ENCODE results near the gene SVEP1.

SVEP1 gene

GRCh38 chr9:110316261-110317075, 263.1 kb downstream of the SVEP1 start:
- POLR2A ChIA-PET = no interaction called here
- CTCF ChIA-PET = interaction anchor here (0.7 kb wide), 1 partner anchor 23 kb away, joined by 3 read pairs; no protein-coding TSS in a partner anchor
- Histone ChIP-seq H3K4me3 (ENCODE audit: low read depth, low read length) (no peak overlapping the region), H3K36me3 (ENCODE audit: control insufficient read depth in 2 of 2, insufficient read depth in 1 of 2, low read length in 2 of 2) (no peaks in the 10 kb centered on the region), H3K27ac (ENCODE audit: extremely low read depth, low read depth, low read length) (no peak overlapping the region), H3K9me3 (ENCODE audit: control insufficient read depth, insufficient read depth, low read depth, low read length) (no peaks in the 10 kb centered on the region), H3K4me1 (ENCODE audit: control insufficient read depth, insufficient read depth, low read length) (no peaks in the 10 kb centered on the region)
- no peak for TF ChIP-seq ELK4 (IDR thresholded peaks at IDR 0.05; ENCODE audit: borderline replicate concordance, low read depth, low read length)
- TF ChIP-seq ZNF701 (tag by site-specific recombination; IDR thresholded peaks at IDR 0.05) = no peak
- TF ChIP-seq ZNF639 (tag by site-specific recombination; IDR thresholded peaks at IDR 0.05) = no peak
